ENCODE data around the gene LDB3.

The LDB3 gene

GRCh38 chr10:86687750-86688149, 19.4 kb downstream of the LDB3 start:
- no peak overlapping the region for H3K4me3 ChIP-seq (ENCODE audit: extremely low read depth, insufficient read depth, low read length, poor library complexity, severe bottlenecking)
- no peaks in the 10 kb centered on the region for H3K9me3 ChIP-seq (ENCODE audit: control insufficient read depth, low read length)
- no peak overlapping the region for H3K27ac ChIP-seq (ENCODE audit: low read depth, low read length, severe bottlenecking)
- peaks cover 29% of the 10 kb centered on the region for H3K4me1 ChIP-seq (ENCODE audit: control insufficient read depth, insufficient read depth, low read length, poor library complexity, severe bottlenecking)
- 100% methylated on average over 1 of the region's 4 CpGs; no CpG with 5 or more reads in 1 of the 2 experiments for WGBS, 2 experiments (ENCODE audit: insufficient coverage in 2 of 2)
- H3K36me3 ChIP-seq (ENCODE audit: control insufficient read depth, insufficient read depth, low read length): no peaks in the 10 kb centered on the region

- 51 to 57% methylated on average over 8 of the region's 8 CpGs for WGBS, 2 experiments (ENCODE audit: insufficient coverage in 2 of 2)
- H3K9me3 ChIP-seq (ENCODE audit: control insufficient read depth, low read length): no peaks in the 10 kb centered on the region
- no peaks in the 10 kb centered on the region for H3K36me3 ChIP-seq (ENCODE audit: control insufficient read depth, insufficient read depth, low read length)
- H3K4me1 ChIP-seq (ENCODE audit: control insufficient read depth, insufficient read depth, low read length, poor library complexity, severe bottlenecking): peaks cover 29% of the 10 kb centered on the region
- no peak overlapping the region for H3K27ac ChIP-seq (ENCODE audit: low read depth, low read length, severe bottlenecking)
- no peak overlapping the region for H3K4me3 ChIP-seq (ENCODE audit: extremely low read depth, insufficient read depth, low read length, poor library complexity, severe bottlenecking)
Observed at GRCh38 chr10:86688398-86688921, 20.1 kb downstream of the LDB3 start.

- Histone ChIP-seq H3K27ac (ENCODE audit: low read depth, low read length, severe bottlenecking) (no peak overlapping the region), H3K4me1 (ENCODE audit: control insufficient read depth, insufficient read depth, low read length, poor library complexity, severe bottlenecking) (peaks cover 29% of the 10 kb centered on the region), H3K36me3 (ENCODE audit: control insufficient read depth, insufficient read depth, low read length) (no peaks in the 10 kb centered on the region), H3K4me3 (ENCODE audit: extremely low read depth, insufficient read depth, low read length, poor library complexity, severe bottlenecking) (no peak overlapping the region), H3K9me3 (ENCODE audit: control insufficient read depth, low read length) (no peaks in the 10 kb centered on the region)
- 98% methylated on average over 9 of the region's 13 CpGs for WGBS, 2 experiments (ENCODE audit: insufficient coverage in 2 of 2)
Observed at GRCh38 chr10:86689146-86689545, 20.8 kb downstream of the LDB3 start.

GRCh38 chr10:86690231-86690630, 21.9 kb downstream of the LDB3 start:
- peaks cover 18% of the 10 kb centered on the region for H3K4me1 ChIP-seq (ENCODE audit: control insufficient read depth, insufficient read depth, low read length, poor library complexity, severe bottlenecking)
- WGBS, 2 experiments (ENCODE audit: insufficient coverage in 2 of 2): 78 to 90% methylated on average over 3 to 4 of the region's 5 CpGs
- H3K4me3 ChIP-seq (ENCODE audit: extremely low read depth, insufficient read depth, low read length, poor library complexity, severe bottlenecking): no peak overlapping the region
- no peak overlapping the region for H3K27ac ChIP-seq (ENCODE audit: low read depth, low read length, severe bottlenecking)
- no peaks in the 10 kb centered on the region for H3K36me3 ChIP-seq (ENCODE audit: control insufficient read depth, insufficient read depth, low read length)
- H3K9me3 ChIP-seq (ENCODE audit: control insufficient read depth, low read length): no peaks in the 10 kb centered on the region

- Histone ChIP-seq H3K4me3 (ENCODE audit: extremely low read depth, insufficient read depth, low read length, poor library complexity, severe bottlenecking) (no peak overlapping the region), H3K4me1 (ENCODE audit: control insufficient read depth, insufficient read depth, low read length, poor library complexity, severe bottlenecking) (peaks cover 14% of the 10 kb centered on the region), H3K27ac (ENCODE audit: low read depth, low read length, severe bottlenecking) (no peak overlapping the region), H3K9me3 (ENCODE audit: control insufficient read depth, low read length) (no peaks in the 10 kb centered on the region), H3K36me3 (ENCODE audit: control insufficient read depth, insufficient read depth, low read length) (no peaks in the 10 kb centered on the region)
- WGBS, 2 experiments (ENCODE audit: insufficient coverage in 2 of 2): 93 to 100% methylated on average over 3 of the region's 3 CpGs
Observed at GRCh38 chr10:86690657-86691084, 22.4 kb downstream of the LDB3 start.

DNA sequence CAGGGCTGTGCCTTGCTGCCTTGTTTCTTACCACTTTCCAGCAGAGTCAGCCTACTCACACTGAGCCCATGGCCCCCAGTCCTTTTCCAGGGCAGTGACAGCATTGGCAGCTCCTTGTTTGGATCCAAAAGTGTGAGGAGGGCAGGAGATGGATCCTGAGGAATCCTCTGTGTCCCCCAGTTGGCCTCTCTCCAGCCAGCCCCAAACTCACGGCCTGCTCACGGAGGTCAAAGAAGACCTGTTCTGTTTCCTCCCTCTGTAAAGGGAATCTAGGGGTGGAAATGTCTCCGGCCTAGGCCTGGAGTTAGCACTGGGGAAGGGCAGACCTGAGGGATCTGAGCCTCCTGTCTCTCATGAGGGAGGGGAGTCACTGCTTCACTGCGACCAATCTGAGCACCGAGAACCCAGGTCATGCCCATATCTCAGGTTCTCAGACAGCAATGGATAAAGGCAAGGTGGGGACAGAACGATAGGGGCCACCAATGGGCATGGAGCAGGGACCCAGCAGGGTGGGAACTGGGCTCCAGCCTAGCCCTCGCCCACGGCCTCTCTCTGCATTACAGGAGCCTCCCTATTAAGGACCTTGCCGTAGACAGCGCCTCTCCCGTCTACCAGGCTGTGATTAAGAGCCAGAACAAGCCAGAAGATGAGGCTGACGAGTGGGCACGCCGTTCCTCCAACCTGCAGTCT, 23.2 kb downstream of the LDB3 start:
- no peaks in the 10 kb centered on the region for H3K36me3 ChIP-seq (ENCODE audit: control insufficient read depth, insufficient read depth, low read length)
- H3K27ac ChIP-seq (ENCODE audit: low read depth, low read length, severe bottlenecking): no peak overlapping the region
- H3K4me3 ChIP-seq (ENCODE audit: extremely low read depth, insufficient read depth, low read length, poor library complexity, severe bottlenecking): no peak overlapping the region
- no peaks in the 10 kb centered on the region for H3K9me3 ChIP-seq (ENCODE audit: control insufficient read depth, low read length)
- H3K4me1 ChIP-seq (ENCODE audit: control insufficient read depth, insufficient read depth, low read length, poor library complexity, severe bottlenecking): peaks cover 9% of the 10 kb centered on the region
- 95 to 100% methylated on average over 9 to 14 of the region's 14 CpGs for WGBS, 2 experiments (ENCODE audit: insufficient coverage in 2 of 2)

GRCh38 chr10:86692023-86692514, 23.8 kb downstream of the LDB3 start:
- WGBS, 2 experiments (ENCODE audit: insufficient coverage in 2 of 2): 93 to 98% methylated on average over 4 to 7 of the region's 8 CpGs
- no peaks in the 10 kb centered on the region for H3K9me3 ChIP-seq (ENCODE audit: control insufficient read depth, low read length)
- H3K36me3 ChIP-seq (ENCODE audit: control insufficient read depth, insufficient read depth, low read length): no peaks in the 10 kb centered on the region

GRCh38 chr10:86692664-86693063, 24.4 kb downstream of the LDB3 start:
- WGBS, 2 experiments (ENCODE audit: insufficient coverage in 2 of 2): 96 to 100% methylated on average over 4 to 7 of the region's 7 CpGs
- H3K27ac ChIP-seq (ENCODE audit: low read depth, low read length, severe bottlenecking): no peak overlapping the region
- H3K4me1 ChIP-seq (ENCODE audit: control insufficient read depth, insufficient read depth, low read length, poor library complexity, severe bottlenecking): peaks cover 6% of the 10 kb centered on the region
- no peaks in the 10 kb centered on the region for H3K9me3 ChIP-seq (ENCODE audit: control insufficient read depth, low read length)
- H3K36me3 ChIP-seq (ENCODE audit: control insufficient read depth, insufficient read depth, low read length): no peaks in the 10 kb centered on the region
- H3K4me3 ChIP-seq (ENCODE audit: extremely low read depth, insufficient read depth, low read length, poor library complexity, severe bottlenecking): no peak overlapping the region

More at GRCh38 chr10:86692023-86692514, 23.8 kb downstream of the LDB3 start:
- H3K4me3 ChIP-seq (ENCODE audit: extremely low read depth, insufficient read depth, low read length, poor library complexity, severe bottlenecking): no peak overlapping the region
- no peak overlapping the region for H3K27ac ChIP-seq (ENCODE audit: low read depth, low read length, severe bottlenecking)
- H3K4me1 ChIP-seq (ENCODE audit: control insufficient read depth, insufficient read depth, low read length, poor library complexity, severe bottlenecking): peaks cover 9% of the 10 kb centered on the region

DNA sequence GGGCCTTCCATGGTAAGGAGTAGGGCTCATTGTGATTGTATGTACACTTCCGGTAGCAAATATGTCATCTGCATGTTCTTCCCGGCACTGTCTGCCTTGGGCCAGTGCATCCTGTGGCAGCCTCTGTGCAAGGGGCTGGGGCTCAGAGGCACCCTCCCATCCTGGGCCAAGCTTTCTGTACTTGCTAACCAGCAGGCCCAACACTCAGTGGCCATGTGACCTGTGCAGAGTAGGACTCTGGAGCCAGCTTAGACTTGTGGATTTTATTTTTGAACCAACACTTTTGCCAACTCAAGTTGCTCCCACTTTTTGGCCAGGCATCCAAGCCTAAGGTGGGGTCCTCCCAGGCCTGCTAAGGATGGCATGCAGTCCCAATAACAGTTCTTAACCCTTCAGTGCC, 25.0 kb downstream of the LDB3 start:
- H3K4me3 ChIP-seq (ENCODE audit: extremely low read depth, insufficient read depth, low read length, poor library complexity, severe bottlenecking): no peak overlapping the region
- no peak overlapping the region for H3K27ac ChIP-seq (ENCODE audit: low read depth, low read length, severe bottlenecking)
- no peaks in the 10 kb centered on the region for H3K36me3 ChIP-seq (ENCODE audit: control insufficient read depth, insufficient read depth, low read length)
- no peaks in the 10 kb centered on the region for H3K4me1 ChIP-seq (ENCODE audit: control insufficient read depth, insufficient read depth, low read length, poor library complexity, severe bottlenecking)
- 100% methylated on average over 2 of the region's 2 CpGs for WGBS, 2 experiments (ENCODE audit: insufficient coverage in 2 of 2)
- H3K9me3 ChIP-seq (ENCODE audit: control insufficient read depth, low read length): no peaks in the 10 kb centered on the region

DNA sequence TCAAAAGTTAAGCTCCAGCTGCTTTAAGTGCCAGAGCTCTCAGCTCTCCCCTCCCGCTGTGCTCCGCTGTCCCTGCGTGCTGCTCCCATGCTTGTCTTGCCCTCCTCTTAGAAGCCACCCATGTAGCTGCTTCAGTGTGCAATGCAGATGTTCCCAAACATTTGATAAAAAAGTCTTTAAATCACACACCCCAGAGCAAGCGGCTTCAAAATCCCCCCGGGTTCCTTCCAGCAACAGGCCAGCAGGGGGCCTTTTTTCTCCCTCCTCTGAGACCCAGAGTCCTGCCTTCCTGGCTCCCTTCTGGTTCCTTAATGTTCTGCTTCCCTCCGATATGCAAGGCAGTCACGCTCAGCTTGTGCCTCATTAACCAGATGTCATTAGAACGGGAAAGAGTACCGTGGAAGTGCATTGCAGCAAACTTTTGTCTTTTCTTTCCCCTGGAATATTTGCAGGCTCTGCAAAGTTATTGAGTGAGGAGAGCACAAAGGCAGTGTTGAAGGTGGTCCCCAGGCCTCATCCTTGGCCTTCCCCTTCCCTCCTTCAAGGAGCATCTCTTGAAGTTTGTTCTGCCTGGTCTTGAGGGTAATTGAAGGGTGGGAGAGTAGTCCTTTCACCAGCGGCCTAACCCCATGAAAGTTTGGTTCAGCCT, 25.5 kb downstream of the LDB3 start:
- no peaks in the 10 kb centered on the region for H3K9me3 ChIP-seq (ENCODE audit: control insufficient read depth, low read length)
- no peak overlapping the region for H3K4me3 ChIP-seq (ENCODE audit: extremely low read depth, insufficient read depth, low read length, poor library complexity, severe bottlenecking)
- no peaks in the 10 kb centered on the region for H3K4me1 ChIP-seq (ENCODE audit: control insufficient read depth, insufficient read depth, low read length, poor library complexity, severe bottlenecking)
- H3K36me3 ChIP-seq (ENCODE audit: control insufficient read depth, insufficient read depth, low read length): no peaks in the 10 kb centered on the region
- no peak overlapping the region for H3K27ac ChIP-seq (ENCODE audit: low read depth, low read length, severe bottlenecking)
- 17 to 26% methylated on average over 7 to 9 of the region's 10 CpGs for WGBS, 2 experiments (ENCODE audit: insufficient coverage in 2 of 2)
